LNCAP (cell line): Measurements from ENCODE around the gene DNAJC2.

ENCODE experiments used
- TF ChIP-seq, protein P1 (sequence below): fragments of 450-650 bp; IDR thresholded peaks from 2 replicates; pipeline ENCODE4 v1.5.1; 2017; ENCODE audit warnings: mild to moderate bottlenecking

The DNAJC2 gene, protein sequence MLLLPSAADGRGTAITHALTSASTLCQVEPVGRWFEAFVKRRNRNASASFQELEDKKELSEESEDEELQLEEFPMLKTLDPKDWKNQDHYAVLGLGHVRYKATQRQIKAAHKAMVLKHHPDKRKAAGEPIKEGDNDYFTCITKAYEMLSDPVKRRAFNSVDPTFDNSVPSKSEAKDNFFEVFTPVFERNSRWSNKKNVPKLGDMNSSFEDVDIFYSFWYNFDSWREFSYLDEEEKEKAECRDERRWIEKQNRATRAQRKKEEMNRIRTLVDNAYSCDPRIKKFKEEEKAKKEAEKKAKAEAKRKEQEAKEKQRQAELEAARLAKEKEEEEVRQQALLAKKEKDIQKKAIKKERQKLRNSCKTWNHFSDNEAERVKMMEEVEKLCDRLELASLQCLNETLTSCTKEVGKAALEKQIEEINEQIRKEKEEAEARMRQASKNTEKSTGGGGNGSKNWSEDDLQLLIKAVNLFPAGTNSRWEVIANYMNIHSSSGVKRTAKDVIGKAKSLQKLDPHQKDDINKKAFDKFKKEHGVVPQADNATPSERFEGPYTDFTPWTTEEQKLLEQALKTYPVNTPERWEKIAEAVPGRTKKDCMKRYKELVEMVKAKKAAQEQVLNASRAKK

DNA sequence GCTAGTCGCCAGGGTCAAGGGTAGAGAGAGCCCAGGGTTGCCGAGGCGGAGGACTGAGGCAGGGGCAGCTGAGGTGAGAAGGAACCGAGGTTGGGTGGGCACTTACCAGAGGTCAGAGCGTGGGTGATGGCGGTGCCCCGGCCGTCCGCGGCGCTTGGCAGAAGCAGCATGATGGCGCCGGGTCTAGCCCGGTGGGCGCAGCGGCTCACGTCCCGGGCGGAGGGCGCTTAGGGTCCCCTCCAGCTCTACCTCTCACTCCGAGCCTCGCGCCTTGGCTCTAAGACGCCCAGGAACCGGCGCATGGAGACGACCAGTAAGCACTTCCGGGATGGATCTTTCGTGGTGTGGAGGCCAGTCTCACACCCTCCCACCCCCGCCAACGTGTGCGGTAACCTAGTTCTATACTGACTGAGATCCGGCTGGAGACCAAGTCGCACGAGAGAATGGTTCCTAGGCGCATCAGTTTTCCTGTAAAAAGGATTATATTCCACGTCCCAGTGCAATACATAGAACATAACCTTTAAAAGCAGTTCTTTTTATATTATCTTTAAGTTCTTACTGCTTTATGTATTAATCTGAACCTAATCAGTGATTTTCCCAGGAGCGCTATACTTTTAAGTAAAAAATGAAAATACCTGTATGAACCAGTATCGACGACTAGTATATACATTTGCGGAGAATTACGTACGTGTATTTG is at the start of gene DNAJC2:
Gene DNAJC2, minus strand, starts transcription at position 315 of the 697 bp plus-strand sequence. Its CDS starts 145 bp downstream, at position 170.
- TF ChIP-seq, protein P1, sequence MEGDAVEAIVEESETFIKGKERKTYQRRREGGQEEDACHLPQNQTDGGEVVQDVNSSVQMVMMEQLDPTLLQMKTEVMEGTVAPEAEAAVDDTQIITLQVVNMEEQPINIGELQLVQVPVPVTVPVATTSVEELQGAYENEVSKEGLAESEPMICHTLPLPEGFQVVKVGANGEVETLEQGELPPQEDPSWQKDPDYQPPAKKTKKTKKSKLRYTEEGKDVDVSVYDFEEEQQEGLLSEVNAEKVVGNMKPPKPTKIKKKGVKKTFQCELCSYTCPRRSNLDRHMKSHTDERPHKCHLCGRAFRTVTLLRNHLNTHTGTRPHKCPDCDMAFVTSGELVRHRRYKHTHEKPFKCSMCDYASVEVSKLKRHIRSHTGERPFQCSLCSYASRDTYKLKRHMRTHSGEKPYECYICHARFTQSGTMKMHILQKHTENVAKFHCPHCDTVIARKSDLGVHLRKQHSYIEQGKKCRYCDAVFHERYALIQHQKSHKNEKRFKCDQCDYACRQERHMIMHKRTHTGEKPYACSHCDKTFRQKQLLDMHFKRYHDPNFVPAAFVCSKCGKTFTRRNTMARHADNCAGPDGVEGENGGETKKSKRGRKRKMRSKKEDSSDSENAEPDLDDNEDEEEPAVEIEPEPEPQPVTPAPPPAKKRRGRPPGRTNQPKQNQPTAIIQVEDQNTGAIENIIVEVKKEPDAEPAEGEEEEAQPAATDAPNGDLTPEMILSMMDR: no peak

DNA sequence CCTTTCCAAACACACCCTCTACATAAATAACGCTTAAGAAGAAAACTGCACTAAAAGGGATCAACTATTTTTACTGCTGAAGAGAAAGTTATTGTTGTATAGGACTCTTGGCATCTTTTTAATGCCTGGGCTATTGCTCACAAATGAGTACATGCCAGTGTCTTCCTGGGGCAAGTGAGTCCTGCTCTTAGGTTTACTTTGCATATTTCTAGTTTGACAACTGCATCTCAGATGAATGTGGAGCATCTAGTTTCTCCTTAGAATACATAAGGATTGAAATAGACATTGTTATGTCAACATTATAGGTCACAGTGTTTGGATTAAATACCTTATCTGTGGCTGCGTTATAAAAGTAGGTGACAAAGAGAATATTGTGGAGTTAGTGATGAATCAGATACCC is 47.4 kb upstream of the DNAJC2 start:
- TF ChIP-seq, protein P1: no peak

DNA sequence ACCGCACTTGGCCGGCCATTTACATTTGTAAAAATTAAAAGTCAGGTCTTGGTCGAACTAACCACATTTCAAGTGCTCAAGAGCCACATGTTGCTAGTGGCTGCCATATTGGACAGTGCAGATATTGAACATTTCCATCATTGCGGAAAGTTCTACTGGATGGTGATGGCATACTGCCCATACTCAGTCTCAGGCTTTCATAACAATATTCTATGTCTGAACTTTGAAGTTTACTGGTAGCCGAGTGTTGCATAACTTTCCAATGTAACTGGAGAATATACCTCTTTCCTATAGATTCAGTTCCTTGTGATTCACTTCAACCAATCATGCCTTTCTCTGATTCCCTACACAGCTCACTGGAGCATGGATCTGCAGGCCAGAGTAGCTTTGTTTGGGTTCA is 46.6 kb upstream of the DNAJC2 start:
- TF ChIP-seq, protein P1: no peak

DNA sequence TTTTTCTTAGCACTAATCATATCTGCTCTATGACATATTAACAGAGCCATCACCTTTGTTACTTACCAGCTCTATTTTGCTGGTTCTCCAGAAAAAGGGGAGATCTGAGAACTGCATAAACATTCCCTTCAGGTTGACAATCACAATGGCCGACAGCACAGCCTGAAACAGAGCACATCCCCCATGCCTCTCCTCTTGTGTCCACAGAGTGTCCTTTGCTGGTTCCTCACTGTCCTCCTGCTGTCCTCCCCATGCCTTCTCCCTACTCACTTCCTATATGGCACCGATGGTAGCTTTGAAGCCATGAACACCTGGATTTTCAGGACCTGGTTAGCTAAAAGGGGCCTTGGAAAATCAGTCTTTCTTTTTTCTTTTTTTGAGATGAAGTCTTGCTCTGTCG is 44.7 kb upstream of the DNAJC2 start:
- TF ChIP-seq, protein P1: no peak

DNA sequence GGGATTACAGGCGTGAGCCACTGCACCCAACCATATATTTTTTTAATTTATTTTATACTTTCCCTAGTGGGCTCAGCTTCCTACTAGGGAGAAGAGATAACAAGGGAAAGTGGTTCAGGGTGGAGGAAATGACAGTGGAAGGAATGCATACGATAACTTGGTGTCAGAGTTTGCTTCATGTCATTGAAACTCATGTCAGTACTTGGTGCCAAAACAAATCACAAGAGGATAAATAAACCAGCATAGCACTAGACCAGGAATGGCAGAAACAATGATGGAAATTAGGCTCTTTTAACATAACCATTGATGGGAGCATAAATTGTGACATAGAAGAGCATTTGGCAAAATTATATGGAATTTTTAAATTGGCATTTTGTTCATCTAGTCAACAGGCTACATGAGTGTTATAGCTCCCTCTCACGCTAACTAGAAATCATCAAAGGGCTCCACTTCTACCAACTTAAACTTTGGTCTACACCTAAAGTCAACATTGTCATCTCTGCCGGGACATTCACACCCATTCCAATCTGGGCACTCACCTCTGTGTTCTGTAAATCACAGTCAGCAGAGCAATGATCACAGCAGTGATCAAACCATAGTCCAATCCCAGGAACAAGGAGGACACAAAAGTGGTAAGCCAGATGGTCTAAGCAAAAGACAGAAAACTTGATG is 44.0 kb upstream of the DNAJC2 start:
- TF ChIP-seq, protein P1: no peak

DNA sequence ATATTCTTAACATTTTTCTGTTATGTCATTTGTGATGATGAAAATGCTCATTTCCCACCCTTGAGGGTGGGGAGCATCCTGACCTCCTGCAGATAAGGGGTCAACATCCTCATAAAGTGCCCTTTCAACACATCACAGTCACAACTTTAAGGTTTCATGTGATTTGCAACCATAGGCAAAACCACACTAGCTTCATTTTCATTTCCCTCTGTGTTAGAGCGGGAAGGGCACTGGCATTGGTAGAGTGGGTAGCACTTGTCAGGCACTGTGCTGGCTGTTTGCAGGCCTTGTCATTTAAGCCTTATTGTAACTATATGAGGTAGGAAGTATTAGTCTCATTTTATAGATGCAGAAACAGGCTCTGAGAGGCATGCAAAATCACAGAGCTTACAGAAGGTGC is 42.7 kb upstream of the DNAJC2 start:
- TF ChIP-seq, protein P1: no peak

DNA sequence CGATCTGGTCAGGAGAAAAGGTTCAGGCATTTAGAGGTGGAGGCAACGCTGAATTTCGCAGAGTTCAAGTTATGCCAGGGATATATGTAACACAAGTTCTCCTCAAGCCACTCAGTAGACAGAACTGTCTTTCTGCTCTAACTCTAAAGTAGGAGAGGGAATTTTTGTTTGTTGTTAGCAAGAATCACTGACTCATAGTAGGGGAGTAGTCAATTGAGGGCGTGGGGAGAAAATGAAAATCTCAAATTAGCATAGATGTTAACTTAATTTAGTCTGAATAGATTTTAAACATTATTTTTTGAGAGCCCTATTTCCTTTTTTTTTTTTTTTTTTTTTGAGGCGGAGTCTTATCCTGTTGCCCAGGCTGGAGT is 37.5 kb upstream of the DNAJC2 start:
- TF ChIP-seq, protein P1: no peak
